Upper lobe of right lung (tissue), 1 donor: ENCODE measurements around the gene RAB11FIP4. TPM values are rescaled to one million over a fixed set of nuclear protein-coding genes. Genes with fewer than 3 reads are reported as not detected.

ENCODE experiments used
- ATAC-seq: fragments of 200-7000 bp; cut with Tn5 transposase; one replicate; pipeline ENCODE4 v1.9.1; 2020; ENCODE audit warnings: mild to moderate bottlenecking, moderate library complexity
- DNase-seq: peaks from one replicate; pipeline ENCODE4 v3.0.0-alpha.2; 2020
- H3K27ac ChIP-seq: fragments of 200-600 bp; one replicate; pipeline ENCODE4 v1.8.0; 2022
- H3K27me3 ChIP-seq: fragments of 200-600 bp; one replicate; pipeline ENCODE4 v1.8.0; 2022; ENCODE audit warnings: mild to moderate bottlenecking
- H3K36me3 ChIP-seq: fragments of 200-600 bp; one replicate; pipeline ENCODE4 v1.8.0; 2022
- H3K4me1 ChIP-seq: fragments of 200-600 bp; one replicate; pipeline ENCODE4 v1.8.0; 2022
- H3K4me3 ChIP-seq: fragments of 200-600 bp; one replicate; pipeline ENCODE4 v1.8.0; 2022; ENCODE audit warnings: mild to moderate bottlenecking
- H3K9me3 ChIP-seq: fragments of 200-600 bp; one replicate; pipeline ENCODE4 v1.8.0; 2022
- CTCF ChIP-seq: fragments of 200-600 bp; IDR thresholded peaks from one replicate; pipeline ENCODE4 v1.8.0; 2022; ENCODE audit warnings: antibody characterized with exemption
- intact Hi-C: fragments of 100-400 bp; cut with DNase I; formaldehyde crosslinking; loops from one replicate; pipeline ENCODE4 v1.11.0; 2022
- total RNA-seq: library from RNA; stranded (reverse); fragmentation: NEBNext Ultra II Directional; extraction: Animal tissue kit (Norgen Biotek cat#: 25700); gene quantifications from one replicate; pipeline ENCODE4 v1.2.1, GENCODE V29; 2021
- donor health status: DM: no; HTN: yes; CAD: no; lungs with severe emphysema.

The RAB11FIP4 gene
- total RNA-seq, 1 donor from 2014 or later: 13.5 TPM

GRCh38 chr17:31490019-31490650 lies 98.7 kb downstream of the RAB11FIP4 start:
- no peak for ATAC-seq
- Histone ChIP-seq H3K4me1 (peaks cover 46% of the 10 kb centered on the region), H3K4me3 (no peak overlapping the region), H3K27ac (no peak overlapping the region), H3K27me3 (no peaks in the 10 kb centered on the region), H3K36me3 (no peaks in the 10 kb centered on the region), H3K9me3 (no peaks in the 10 kb centered on the region)
- no peak for TF ChIP-seq CTCF
- intact Hi-C loops: no loop called here
- DNase-seq: no peak

GRCh38 chr17:31490671-31491375 lies 99.3 kb downstream of the RAB11FIP4 start:
- no peak overlapping the region for H3K4me3 ChIP-seq
- DNase-seq (no peak), ATAC-seq (no peak)
- no peak overlapping the region for H3K27ac ChIP-seq
- H3K36me3 ChIP-seq: no peaks in the 10 kb centered on the region
- no peaks in the 10 kb centered on the region for H3K9me3 ChIP-seq
- intact Hi-C loops: no loop called here
- no peaks in the 10 kb centered on the region for H3K27me3 ChIP-seq
- peaks cover 47% of the 10 kb centered on the region for H3K4me1 ChIP-seq
- TF ChIP-seq CTCF: no peak

- intact Hi-C loops: no loop called here
- Histone ChIP-seq H3K27me3 (no peaks in the 10 kb centered on the region), H3K27ac (no peak overlapping the region), H3K9me3 (no peaks in the 10 kb centered on the region), H3K4me3 (no peak overlapping the region), H3K36me3 (no peaks in the 10 kb centered on the region), H3K4me1 (peaks cover 47% of the 10 kb centered on the region)
- no peak for ATAC-seq
- TF ChIP-seq CTCF: no peak
- DNase-seq: no peak
Measured at GRCh38 chr17:31491376-31492131, 100.1 kb downstream of the RAB11FIP4 start.

- ATAC-seq (no peak), DNase-seq (no peak)
- H3K36me3 ChIP-seq: no peaks in the 10 kb centered on the region
- intact Hi-C loops: no loop called here
- H3K4me3 ChIP-seq: no peak overlapping the region
- H3K9me3 ChIP-seq: no peaks in the 10 kb centered on the region
- no peaks in the 10 kb centered on the region for H3K27me3 ChIP-seq
- H3K4me1 ChIP-seq: peaks cover 42% of the 10 kb centered on the region
- TF ChIP-seq CTCF: no peak
- H3K27ac ChIP-seq: no peak overlapping the region
Measured at GRCh38 chr17:31492206-31492605, 100.7 kb downstream of the RAB11FIP4 start.

GRCh38 chr17:31492880-31493655 lies 101.6 kb downstream of the RAB11FIP4 start:
- H3K4me3 ChIP-seq: no peak overlapping the region
- H3K4me1 ChIP-seq: peaks cover 40% of the 10 kb centered on the region
- TF ChIP-seq CTCF: no peak
- no peaks in the 10 kb centered on the region for H3K9me3 ChIP-seq
- ATAC-seq: peak; percentile 69
- intact Hi-C loops: no loop called here
- no peaks in the 10 kb centered on the region for H3K27me3 ChIP-seq
- peak; percentile 83 for DNase-seq
- no peaks in the 10 kb centered on the region for H3K36me3 ChIP-seq
- H3K27ac ChIP-seq: peak overlapping the region; percentile 68
